Erythroblast (primary cell): ENCODE results near the gene ZNRF2.
"Not testable (repeated sequence)": the region's sequence is repeated elsewhere in the genome, so short reads cannot be mapped to it uniquely, and the experiment has no call there.

Experiments
- DNase-seq, 2 experiments: peaks; one replicate each; lab custom pipeline; 2025; lab: John Stamatoyannopoulos, UW
- GATA1 ChIP-seq: IDR thresholded peaks from 2 replicates; pipeline ENCODE4 v1.6.1; 2011; ENCODE audit warnings: low read depth, mild to moderate bottlenecking, control low read depth, low read length, moderate library complexity
- POLR2A ChIP-seq: IDR thresholded peaks from 2 replicates; pipeline ENCODE4 v1.6.1; 2011; ENCODE audit warnings: mild to moderate bottlenecking, low read length

ZNRF2 gene

DNA sequence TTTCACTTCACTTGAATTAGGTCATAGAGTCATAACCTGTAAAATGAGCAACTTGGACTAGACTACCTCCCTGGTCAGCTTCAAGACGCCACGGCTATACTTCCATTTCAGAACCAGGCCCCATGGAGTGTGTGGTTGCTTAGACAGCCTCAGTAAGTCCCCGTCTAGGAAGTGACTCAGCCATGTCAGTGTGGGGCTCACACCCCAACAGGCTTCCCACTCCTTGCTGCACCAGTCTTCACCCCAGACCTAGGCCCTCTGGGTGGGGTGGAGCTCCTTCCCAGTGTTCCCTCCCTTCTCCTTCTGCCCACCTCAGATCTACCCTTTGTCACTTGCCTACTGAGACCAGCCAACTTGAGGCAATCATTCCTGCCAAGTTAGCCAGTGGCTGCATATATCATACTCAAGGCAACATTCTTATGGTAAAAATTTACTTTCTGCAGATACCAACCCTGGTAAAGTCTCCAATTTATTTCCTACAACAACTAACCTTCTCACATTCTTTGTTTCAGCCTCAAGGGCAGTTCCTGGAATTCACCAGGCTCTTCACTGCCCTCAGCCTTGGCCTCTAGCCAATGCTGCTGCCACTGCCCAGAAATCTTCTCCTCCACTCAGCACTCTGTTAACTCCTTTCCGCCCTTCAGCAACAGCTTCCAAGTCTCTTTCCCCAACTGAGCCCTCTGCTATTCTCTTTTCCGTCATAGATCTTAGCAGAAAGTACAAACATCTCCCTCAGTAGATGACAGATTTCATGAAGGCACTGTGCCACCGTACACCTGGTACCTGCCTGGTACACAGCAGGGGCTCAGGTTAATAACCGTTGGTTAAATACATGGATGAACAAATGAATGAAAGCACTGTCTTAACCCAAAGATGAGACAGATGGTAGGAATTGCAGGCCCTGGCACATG is 31.3 kb upstream of the ZNRF2 start:
- no peak for TF ChIP-seq POLR2A
- TF ChIP-seq GATA1: no peak
- peak; percentile 6 to 9 for DNase-seq

DNA sequence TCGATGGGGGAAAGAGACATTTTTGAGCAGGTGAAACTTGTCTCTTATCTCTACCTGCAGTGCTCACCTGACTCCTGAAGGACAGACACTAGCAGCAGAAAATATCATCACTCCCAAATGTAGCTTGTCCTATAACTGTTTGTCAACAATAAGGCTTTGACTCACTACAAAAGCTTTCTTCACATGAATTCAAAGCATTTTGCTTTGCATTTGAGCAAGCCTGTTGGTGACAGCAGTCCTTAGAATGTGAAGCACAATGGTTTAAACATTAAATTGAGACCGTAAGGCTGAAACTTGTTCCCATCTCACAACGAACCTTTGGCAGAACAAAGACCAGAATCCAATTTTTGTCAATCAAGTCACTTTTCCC is 30.6 kb upstream of the ZNRF2 start:
- TF ChIP-seq POLR2A (no peak), GATA1 (no peak)
- DNase-seq: no peak

DNA sequence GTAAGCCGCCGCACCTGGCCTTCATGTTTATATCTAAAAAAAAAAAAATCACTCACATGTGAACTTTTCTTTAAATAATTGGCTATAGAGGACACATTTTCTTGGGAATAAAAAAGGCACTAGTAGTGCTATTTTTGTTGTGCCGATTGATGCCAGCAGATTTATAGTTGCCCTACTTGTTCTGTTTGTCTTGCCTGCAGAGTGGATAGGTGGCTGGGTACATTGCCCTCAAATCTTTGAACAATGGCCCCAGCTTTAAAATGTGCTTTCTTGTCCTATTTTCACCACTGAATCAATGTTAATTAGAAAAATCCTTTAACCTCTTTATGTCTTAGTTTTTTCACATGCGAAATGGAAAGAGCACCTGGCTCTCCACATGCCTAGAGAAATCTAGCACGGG is 30.1 kb upstream of the ZNRF2 start:
- TF ChIP-seq POLR2A: no peak
- no peak for TF ChIP-seq GATA1

DNA sequence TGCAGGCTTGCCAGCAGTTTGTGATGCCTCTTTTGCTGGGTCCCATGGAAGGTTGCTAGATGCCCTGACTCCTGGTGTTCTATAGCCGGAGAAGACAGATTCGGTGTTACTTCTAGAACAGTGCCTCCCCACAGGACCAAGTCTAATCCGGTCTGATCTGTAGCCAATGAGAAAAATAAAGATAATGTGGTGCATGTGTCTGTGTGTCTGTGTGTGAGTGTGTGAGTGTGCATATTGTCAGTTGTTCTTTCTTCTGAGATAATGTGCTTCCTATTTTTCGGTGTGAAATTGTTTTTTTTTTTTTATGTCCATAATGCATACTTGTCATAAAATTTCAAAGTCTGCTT is 29.7 kb upstream of the ZNRF2 start:
- TF ChIP-seq GATA1 (no peak), POLR2A (no peak)
- DNase-seq: no peak

More for the DNA sequence above, 30.1 kb upstream of the ZNRF2 start:
- DNase-seq: no peak

DNA sequence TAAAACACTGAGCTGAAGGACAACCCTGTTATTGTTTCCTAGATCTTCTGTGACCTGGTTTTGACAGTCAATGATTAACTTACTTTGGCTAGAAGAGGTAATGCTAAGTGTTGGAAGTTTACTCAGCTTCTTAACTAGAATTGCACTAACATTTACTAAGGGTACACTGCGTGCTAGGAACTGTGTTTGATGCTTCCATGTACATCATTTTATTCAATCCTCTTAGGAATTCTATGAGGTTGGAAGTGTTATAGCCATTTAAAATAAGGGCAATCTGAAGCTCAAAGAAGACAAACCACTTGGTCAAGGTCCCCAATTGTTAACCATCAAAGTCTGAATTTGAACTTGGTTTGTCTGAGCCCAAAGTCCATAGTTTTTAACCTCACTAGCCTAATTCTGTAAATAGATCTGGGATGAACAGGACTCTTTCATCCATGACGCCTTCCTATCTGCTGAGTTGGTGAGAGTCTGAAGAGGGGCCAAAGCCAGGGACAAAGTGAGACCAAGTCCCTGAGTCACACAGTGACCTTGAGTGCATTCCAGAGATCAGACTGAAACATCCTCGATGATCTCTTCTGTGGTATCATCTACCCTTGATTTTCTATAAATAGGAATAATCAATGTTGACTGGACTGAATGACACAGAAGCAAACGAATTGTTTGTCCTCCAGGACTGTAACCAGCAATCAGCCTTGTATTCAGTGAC is 29.2 kb upstream of the ZNRF2 start:
- DNase-seq: no peak

DNA sequence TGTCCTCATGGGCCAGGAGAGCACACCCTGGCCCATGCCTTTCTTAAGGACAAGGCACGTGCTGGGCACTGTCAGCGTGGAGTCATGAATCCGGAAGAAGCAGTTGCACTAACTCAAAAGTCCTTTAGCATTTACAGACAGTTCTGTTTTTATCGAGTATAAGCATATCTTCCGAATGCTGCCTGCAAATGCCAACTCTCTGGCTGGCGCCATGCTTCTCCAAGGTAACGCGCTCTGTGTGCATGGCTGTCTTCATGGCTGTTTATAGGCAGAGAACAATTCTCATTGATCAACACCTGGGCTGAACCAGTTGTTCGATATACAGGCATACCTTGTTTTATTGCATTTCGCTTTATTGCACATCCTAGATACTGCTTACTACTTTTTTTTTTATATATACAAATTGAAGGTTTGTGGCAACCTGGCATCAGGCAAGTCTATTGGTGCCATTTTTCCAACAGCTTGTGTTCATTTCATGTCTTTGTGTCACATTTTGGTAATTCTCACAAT is 28.0 kb upstream of the ZNRF2 start:
- TF ChIP-seq POLR2A: no peak
- TF ChIP-seq GATA1: no peak
- no peak for DNase-seq

More for the DNA sequence above, 29.2 kb upstream of the ZNRF2 start:
- no peak for TF ChIP-seq GATA1
- TF ChIP-seq POLR2A: no peak

DNA sequence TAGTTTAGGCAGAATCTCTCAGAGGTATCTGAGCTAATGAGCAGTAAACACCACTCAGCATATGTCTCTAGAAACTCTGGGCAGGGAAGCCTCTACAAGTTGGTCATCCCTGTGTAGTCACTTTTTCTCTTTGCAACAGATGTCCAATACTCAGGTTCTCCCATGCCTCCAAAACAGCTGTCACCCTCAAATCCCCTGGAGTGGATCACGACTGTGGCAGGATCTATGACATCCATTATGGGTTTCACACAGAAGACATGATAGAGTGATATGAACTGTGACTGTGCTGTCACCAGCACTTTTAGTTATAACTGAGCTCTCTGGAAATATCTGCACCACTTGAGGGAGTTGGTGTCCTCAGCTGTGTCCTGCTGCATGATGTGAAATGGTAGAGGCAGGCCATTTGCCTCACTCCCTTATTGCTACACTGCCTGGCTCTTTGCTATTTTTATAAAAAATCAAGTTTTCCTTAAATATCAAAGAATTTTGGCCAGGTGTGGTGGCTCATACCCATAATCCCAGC is 24.1 kb upstream of the ZNRF2 start:
- DNase-seq: no peak
- TF ChIP-seq GATA1: no peak
- TF ChIP-seq POLR2A: no peak

DNA sequence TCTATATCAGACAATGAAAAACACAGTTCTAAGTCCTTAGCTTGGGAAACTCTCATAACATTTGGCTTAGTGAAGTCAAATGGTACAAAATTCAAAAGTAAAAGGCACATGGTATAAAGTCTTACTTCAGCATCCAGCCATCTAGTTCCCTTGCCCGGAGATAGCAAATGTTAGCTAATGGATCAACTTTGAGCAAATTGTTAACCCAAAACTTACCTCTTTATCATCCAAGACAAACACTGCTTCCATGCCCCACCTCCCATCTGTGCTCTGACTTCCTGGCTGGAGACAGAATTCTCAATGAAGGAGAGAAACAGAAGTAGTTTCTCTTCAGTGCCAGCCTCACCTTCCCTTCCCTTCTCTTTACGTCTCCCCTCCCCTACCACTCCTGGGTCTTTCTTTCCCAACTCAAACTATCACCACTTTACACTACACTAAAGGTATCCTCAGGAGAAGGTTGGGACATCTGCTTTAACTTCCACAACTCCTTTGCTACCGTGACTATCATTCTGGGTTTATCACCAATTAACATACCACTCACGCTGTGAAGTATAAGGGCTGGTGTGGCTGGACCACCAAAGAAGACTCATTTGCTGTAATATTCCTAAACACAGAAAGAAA is 21.2 kb upstream of the ZNRF2 start:
- DNase-seq: no peak
- TF ChIP-seq GATA1 (no peak), POLR2A (no peak)

DNA sequence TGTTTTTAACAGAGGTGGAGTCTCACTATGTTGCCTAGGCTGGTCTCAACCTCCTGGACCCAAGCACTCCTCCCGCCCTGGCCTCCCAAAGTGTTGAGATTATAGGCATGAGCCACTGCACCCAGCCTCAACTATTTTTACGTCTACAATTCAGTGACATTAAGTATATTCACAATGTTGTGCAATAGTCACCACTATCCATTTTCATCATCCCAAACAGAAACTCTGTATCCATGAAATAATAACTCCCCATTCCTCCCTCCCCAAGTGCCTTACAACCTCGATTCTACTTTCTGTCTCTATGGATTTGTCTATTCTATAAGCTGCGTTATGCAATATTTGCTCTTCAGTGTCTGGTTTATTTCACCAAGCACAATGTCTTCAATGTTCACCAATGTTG is 20.3 kb upstream of the ZNRF2 start:
- no peak for DNase-seq
- TF ChIP-seq POLR2A (no peak), GATA1 (no peak)

DNA sequence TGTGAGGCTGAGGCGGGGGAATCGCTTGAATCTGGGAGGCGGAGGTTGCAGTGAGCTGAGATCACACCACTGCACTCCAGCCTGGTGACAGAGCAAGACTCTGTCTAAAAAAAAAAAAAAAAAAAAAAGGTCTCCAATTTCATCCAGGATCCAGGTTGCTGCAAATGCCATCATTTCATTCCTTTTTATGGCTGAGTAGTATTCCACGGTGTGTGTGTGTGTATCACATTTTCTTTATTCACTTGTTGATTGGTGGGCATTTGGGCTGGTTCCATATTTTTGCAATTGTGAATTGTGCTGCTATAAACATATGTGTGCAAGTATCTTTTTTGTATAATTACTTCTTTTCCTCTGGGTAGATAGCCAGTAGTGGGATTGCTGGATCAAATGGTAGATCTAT is 19.2 kb upstream of the ZNRF2 start:
- DNase-seq: not testable (repeated sequence)

DNA sequence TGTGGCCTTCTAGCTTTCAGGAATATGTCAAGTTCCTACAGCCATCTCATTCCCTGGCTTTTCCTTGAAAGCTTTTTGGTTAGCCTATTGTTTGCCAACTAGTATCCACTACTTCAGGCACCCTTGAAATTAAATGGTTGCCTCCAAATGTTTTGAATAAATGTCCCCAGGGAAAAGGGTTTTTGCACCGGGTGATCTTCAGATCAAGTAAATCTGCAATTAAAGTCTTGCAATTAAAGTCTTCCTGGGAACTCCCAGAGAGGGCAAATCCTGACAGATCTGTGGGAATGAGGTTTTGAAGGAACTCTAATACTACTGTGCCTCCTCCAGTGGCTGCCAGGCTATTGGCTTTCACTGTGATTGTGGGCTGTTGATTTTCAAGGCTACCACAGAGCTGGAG is 17.7 kb upstream of the ZNRF2 start:
- no peak for TF ChIP-seq POLR2A
- no peak for TF ChIP-seq GATA1
- DNase-seq: no peak

DNA sequence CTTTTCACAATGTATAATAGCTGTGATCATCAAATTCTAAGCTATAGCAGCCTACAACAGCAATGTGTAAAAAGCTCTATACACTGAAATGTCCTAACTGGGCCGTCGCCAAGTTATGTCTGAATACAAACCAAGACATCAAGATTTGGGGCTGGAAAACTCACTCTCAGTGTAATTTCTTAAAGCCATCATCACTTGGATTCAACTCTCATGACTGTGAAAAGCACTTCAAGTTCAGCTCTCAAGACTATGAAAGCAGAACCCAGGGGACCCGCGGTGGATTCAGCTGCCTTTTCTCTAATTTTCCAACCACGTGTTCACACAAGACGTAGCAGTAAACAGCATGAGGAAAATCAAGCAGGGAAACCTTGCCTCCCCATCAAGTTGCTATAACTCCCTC is 15.8 kb upstream of the ZNRF2 start:
- DNase-seq: no peak
- TF ChIP-seq GATA1: no peak
- no peak for TF ChIP-seq POLR2A

DNA sequence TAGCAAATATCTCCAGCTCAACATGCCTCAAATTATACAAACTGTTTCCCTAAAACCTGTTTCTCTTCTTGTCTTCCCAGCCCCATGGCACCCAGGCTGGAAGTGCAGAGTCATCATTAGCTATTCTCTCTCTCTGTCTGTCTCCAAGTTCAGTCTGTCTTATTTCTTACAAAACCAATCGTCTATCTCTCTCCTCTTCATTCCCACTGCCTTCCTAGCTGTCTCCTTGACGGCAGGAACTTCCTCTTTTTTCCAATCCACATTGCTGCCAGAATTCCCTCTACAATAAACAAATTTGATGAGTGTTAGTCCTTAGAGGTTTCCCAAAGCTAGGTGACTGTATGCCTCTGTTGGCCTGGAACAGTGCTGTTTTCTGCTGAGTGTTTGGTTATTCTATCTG is 14.9 kb upstream of the ZNRF2 start:
- no peak for DNase-seq
- TF ChIP-seq GATA1 (no peak), POLR2A (no peak)

DNA sequence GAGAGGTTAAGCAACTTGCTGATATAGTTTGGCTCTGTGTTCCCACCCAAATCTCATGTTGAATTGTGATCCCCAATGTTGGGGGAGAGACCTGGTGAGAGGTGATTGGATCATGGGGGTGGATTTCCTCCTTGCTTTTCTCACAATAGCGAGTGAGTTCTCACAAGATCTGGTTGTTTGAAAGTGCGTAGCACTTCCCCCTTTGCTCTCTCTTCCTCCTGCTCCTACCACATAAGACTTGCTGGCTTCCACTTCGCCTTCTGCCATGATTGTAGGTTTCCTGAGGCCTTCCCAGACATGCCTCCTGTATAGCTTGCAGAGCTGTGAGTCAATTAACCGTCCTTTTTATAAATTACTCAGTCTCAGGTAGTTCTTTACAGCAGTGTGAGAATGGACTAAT is 13.5 kb upstream of the ZNRF2 start:
- no peak for DNase-seq
- no peak for TF ChIP-seq POLR2A
- no peak for TF ChIP-seq GATA1

DNA sequence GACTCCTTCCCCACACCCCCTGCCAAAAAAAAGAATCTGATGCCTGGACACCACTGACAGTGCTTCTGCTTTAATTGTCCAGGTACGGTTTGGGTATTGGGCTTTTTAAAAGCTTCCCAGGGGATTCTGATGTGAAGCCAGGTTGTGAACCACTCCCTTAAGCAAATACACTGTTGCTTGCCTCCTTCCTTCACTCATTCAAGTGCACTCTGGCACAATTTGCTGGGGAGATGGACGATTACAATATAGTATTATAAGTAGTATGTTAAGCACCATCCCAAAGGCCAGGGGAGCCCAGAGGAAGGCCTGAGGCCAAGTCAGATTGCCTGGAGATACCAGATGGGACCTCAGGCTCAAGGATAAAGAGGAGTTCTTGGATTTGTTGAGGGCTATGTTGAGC is 12.3 kb upstream of the ZNRF2 start:
- no peak for DNase-seq
- TF ChIP-seq POLR2A: no peak
- TF ChIP-seq GATA1: no peak
